ENCODE measurements around the gene MPDZ.
A peak's percentile ranks its signal among the peaks of the same experiment; 100 is the strongest.

The MPDZ gene, protein sequence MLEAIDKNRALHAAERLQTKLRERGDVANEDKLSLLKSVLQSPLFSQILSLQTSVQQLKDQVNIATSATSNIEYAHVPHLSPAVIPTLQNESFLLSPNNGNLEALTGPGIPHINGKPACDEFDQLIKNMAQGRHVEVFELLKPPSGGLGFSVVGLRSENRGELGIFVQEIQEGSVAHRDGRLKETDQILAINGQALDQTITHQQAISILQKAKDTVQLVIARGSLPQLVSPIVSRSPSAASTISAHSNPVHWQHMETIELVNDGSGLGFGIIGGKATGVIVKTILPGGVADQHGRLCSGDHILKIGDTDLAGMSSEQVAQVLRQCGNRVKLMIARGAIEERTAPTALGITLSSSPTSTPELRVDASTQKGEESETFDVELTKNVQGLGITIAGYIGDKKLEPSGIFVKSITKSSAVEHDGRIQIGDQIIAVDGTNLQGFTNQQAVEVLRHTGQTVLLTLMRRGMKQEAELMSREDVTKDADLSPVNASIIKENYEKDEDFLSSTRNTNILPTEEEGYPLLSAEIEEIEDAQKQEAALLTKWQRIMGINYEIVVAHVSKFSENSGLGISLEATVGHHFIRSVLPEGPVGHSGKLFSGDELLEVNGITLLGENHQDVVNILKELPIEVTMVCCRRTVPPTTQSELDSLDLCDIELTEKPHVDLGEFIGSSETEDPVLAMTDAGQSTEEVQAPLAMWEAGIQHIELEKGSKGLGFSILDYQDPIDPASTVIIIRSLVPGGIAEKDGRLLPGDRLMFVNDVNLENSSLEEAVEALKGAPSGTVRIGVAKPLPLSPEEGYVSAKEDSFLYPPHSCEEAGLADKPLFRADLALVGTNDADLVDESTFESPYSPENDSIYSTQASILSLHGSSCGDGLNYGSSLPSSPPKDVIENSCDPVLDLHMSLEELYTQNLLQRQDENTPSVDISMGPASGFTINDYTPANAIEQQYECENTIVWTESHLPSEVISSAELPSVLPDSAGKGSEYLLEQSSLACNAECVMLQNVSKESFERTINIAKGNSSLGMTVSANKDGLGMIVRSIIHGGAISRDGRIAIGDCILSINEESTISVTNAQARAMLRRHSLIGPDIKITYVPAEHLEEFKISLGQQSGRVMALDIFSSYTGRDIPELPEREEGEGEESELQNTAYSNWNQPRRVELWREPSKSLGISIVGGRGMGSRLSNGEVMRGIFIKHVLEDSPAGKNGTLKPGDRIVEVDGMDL (N-terminal part only)

DNA sequence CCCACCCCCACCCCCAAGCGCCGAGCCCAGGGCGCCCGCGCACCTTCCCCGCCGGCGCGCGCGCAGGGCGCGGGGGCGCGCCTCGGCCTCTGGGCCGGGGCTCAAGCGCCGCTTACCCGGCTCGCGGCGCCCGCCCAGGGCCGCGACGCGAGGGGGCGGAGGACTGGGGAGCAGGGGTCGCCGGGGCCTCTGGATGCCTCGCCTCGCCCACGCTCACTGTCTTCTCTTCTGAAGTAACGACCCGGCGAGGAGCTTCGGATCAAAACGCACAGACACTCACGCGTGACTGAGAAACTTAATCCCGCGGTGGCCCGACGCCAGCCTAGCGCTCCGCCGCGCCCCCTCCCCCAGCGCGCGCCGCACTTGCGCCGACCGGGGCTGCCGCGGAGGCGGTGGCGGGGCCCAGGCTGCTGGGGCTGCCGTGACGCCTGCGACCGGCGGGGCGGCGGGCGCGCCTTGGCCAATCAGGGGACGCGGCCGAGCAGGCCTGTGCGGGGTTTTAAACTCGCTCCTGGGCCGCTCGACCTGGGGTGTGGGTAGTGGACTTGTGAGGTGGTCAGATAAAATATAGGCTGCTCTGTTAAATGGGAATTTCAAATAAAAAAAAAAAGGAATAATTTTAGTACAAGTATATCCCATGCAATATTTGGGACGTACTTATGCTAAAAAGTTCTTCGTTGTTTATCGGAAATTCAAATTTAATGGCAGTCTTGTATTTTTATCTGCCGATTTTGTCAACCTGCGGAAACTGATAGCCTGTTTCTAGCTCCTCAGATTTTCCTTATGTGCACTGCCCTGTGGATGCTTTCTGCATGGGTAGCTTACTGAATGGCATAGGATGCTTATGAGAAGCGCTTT, at the start of gene MPDZ:
Gene MPDZ, minus strand, starts transcription at position 409 of the 858 bp plus-strand sequence. CDS start 29,377 bp downstream, outside the sequence.
- H3K36me3 ChIP-seq (ENCODE audit: insufficient read depth, low read length), result no peaks in the 10 kb centered on the region
- H3K9me3 ChIP-seq (ENCODE audit: low read length), result no peaks in the 10 kb centered on the region
- no peaks in the 10 kb centered on the region for H3K27me3 ChIP-seq (ENCODE audit: control insufficient read depth in 1 of 2, insufficient read depth in 2 of 2, low read length in 2 of 2)
- H3K27ac ChIP-seq (ENCODE audit: low read depth, low read length), result peak within 1 kb of the TSS; percentile 87
- H3K4me3 ChIP-seq (ENCODE audit: low read depth in 1 of 2, low read length in 2 of 2), result peak within 1 kb of the TSS; percentile 71 to 72
- H3K4me1 ChIP-seq (ENCODE audit: insufficient read depth, low read length), result peaks cover 43% of the 10 kb centered on the region
- peak within 1 kb of the TSS; percentile 51 for H3K9ac ChIP-seq (ENCODE audit: low read length)

DNA sequence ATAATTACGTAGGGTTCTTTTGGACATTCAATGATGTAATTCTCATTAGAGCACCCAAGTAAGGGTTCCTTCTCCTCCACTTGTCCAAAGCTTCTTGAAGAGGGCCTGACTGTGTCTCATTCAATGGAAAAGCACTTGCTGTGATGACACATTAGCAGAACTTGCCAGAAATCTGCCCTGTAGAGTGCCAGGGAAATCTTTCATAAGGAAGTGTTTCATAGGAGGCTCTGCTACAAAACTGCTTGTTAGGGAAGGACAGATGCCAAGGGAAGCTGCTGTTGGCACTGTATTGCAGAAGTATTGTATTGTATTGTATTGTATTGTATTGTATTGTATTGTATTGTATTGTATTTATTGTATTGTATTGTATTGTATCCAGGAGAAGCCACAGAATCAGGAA, 45.5 kb upstream of the MPDZ start:
- no peaks in the 10 kb centered on the region for H3K27me3 ChIP-seq (ENCODE audit: control insufficient read depth in 1 of 2, insufficient read depth in 2 of 2, low read length in 2 of 2)
- no peak overlapping the region for H3K27ac ChIP-seq (ENCODE audit: low read depth, low read length)
- H3K9me3 ChIP-seq (ENCODE audit: low read length), result no peaks in the 10 kb centered on the region
- H3K4me3 ChIP-seq (ENCODE audit: low read depth in 1 of 2, low read length in 2 of 2), result no peak overlapping the region
- peaks cover 6% of the 10 kb centered on the region for H3K4me1 ChIP-seq (ENCODE audit: insufficient read depth, low read length)
- H3K36me3 ChIP-seq (ENCODE audit: insufficient read depth, low read length), result no peaks in the 10 kb centered on the region
- no peak overlapping the region for H3K9ac ChIP-seq (ENCODE audit: low read length)

DNA sequence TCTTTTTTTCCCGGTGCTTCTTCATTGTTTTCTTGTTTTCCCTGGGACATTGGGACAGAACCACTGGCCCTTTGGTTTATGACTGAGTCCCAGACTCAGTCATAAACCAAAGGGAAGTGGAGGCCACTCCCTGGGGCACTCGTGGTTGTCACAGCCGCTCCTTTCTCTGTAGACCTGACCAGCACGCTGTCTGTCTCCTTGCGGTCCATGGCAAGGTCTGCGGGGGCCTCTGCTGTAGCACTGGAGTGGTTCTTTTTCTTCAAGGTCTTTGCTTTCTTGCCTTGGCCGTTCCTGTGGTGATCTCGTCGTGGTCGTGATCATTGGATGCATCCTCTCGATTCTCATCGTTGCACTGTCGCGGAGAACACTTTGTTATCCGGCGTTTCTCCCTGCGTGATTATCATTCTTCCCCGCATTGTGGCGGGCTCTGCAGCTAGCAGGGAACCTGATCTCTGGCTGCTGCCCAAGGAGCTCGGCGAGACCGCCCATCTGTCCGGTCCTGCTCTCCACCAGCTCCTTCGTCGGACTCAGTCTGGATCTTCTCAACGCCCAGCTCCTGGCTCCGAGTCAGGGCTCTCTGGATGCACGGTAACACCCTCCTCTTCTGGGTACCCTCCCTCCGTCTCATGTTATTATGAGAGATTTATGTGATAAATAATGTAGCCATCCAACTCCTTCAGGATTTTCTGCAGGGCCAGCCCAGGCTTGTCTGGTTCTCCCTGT, 43.5 kb upstream of the MPDZ start:
- Histone ChIP-seq H3K27ac (ENCODE audit: low read depth, low read length) (no peak overlapping the region), H3K9ac (ENCODE audit: low read length) (no peak overlapping the region), H3K4me1 (ENCODE audit: insufficient read depth, low read length) (peaks cover 6% of the 10 kb centered on the region), H3K36me3 (ENCODE audit: insufficient read depth, low read length) (no peaks in the 10 kb centered on the region), H3K4me3 (ENCODE audit: low read depth in 1 of 2, low read length in 2 of 2) (no peak overlapping the region), H3K9me3 (ENCODE audit: low read length) (no peaks in the 10 kb centered on the region), H3K27me3 (ENCODE audit: control insufficient read depth in 1 of 2, insufficient read depth in 2 of 2, low read length in 2 of 2) (no peaks in the 10 kb centered on the region)

DNA sequence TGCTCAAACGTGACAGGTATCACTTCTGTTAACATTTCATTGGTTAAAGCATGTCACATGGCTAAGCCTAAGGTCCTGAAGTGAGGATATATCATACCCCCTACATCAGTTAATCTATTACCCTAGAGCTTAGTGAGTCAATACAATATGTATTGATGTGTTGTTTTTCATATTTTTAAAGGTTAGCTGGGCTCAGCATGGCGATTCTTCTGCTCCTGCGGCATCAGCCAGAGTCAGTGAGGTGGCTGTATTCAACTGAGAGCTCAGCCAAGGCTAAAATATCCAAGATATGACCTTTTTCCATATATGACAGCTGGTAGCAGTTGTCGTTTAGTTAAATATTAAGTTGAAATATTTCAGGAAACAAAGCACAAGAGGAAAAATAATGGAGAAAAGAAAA, 38.5 kb upstream of the MPDZ start:
- H3K9ac ChIP-seq (ENCODE audit: low read length), result no peak overlapping the region
- no peaks in the 10 kb centered on the region for H3K27me3 ChIP-seq (ENCODE audit: control insufficient read depth in 1 of 2, insufficient read depth in 2 of 2, low read length in 2 of 2)
- no peaks in the 10 kb centered on the region for H3K36me3 ChIP-seq (ENCODE audit: insufficient read depth, low read length)
- no peak overlapping the region for H3K27ac ChIP-seq (ENCODE audit: low read depth, low read length)
- H3K4me1 ChIP-seq (ENCODE audit: insufficient read depth, low read length), result peaks cover 5% of the 10 kb centered on the region
- H3K9me3 ChIP-seq (ENCODE audit: low read length), result no peaks in the 10 kb centered on the region
- H3K4me3 ChIP-seq (ENCODE audit: low read depth in 1 of 2, low read length in 2 of 2), result no peak overlapping the region

DNA sequence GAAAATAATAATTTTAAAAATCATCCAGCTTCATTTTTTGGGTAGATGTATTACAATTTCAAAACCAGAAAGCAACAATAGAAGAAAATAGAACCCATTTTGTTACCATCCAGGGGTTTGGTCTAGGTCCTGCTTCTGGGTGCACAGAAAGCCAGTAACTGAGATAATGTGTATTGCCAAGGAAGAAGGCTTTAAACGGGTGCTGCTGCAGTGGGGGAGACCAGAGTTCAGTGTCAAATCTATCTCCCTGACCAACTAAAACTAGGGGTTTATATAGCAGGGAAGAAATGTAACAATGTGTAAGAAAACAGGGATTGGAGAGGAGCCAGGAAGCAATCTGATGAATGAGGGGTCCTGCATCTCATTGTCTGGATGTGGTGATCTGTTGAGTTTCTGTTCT, 17.5 kb upstream of the MPDZ start:
- H3K9me3 ChIP-seq (ENCODE audit: low read length), result no peaks in the 10 kb centered on the region
- no peak overlapping the region for H3K4me3 ChIP-seq (ENCODE audit: low read depth in 1 of 2, low read length in 2 of 2)
- H3K36me3 ChIP-seq (ENCODE audit: insufficient read depth, low read length), result no peaks in the 10 kb centered on the region
- no peaks in the 10 kb centered on the region for H3K27me3 ChIP-seq (ENCODE audit: control insufficient read depth in 1 of 2, insufficient read depth in 2 of 2, low read length in 2 of 2)
- H3K9ac ChIP-seq (ENCODE audit: low read length), result no peak overlapping the region
- no peaks in the 10 kb centered on the region for H3K4me1 ChIP-seq (ENCODE audit: insufficient read depth, low read length)
- H3K27ac ChIP-seq (ENCODE audit: low read depth, low read length), result no peak overlapping the region

DNA sequence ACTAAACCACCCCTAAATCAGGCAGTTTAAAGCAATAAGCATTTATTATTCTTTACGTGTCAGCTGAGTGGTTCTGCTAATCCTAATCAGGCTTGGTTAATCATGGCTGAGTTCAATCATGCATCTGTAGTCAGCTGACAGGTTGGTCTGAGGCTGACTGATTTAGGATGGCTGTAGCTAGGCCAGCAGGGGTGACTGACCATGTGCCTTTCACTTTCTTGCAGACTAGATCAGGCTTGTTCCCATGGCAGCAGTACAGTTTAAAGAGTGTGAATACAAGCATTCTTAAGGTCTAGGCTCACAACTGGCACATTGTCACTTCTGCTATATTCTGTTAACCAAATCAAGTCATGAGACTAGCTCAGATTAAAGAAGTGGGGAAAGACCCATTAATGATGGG, 16.1 kb upstream of the MPDZ start:
- Histone ChIP-seq H3K9me3 (ENCODE audit: low read length) (no peaks in the 10 kb centered on the region), H3K27ac (ENCODE audit: low read depth, low read length) (no peak overlapping the region), H3K4me3 (ENCODE audit: low read depth in 1 of 2, low read length in 2 of 2) (no peak overlapping the region), H3K9ac (ENCODE audit: low read length) (no peak overlapping the region), H3K4me1 (ENCODE audit: insufficient read depth, low read length) (no peaks in the 10 kb centered on the region), H3K27me3 (ENCODE audit: control insufficient read depth in 1 of 2, insufficient read depth in 2 of 2, low read length in 2 of 2) (no peaks in the 10 kb centered on the region), H3K36me3 (ENCODE audit: insufficient read depth, low read length) (no peaks in the 10 kb centered on the region)

DNA sequence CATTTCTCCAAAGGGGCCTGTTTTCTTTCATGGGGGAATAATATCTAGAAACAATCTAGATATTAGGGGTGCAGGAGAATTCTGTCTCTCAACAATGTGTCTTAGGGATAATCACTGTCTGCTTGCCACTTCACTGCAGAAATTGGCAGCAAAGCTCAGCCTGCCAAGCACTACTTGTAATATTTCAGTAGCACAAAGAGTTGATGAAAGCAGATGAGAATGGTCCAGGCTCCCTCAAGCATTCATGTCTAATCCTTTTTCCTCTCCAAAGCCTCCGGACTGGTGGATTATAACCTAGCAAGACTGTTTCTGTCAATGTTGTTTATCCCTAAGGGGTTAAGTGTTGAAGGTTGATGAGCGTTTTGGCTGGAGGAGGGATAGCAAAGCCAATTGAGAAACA, 13.3 kb upstream of the MPDZ start:
- Histone ChIP-seq H3K4me1 (ENCODE audit: insufficient read depth, low read length) (no peaks in the 10 kb centered on the region), H3K27me3 (ENCODE audit: control insufficient read depth in 1 of 2, insufficient read depth in 2 of 2, low read length in 2 of 2) (no peaks in the 10 kb centered on the region), H3K9me3 (ENCODE audit: low read length) (no peaks in the 10 kb centered on the region), H3K4me3 (ENCODE audit: low read depth in 1 of 2, low read length in 2 of 2) (no peak overlapping the region), H3K27ac (ENCODE audit: low read depth, low read length) (no peak overlapping the region), H3K9ac (ENCODE audit: low read length) (no peak overlapping the region), H3K36me3 (ENCODE audit: insufficient read depth, low read length) (no peaks in the 10 kb centered on the region)

DNA sequence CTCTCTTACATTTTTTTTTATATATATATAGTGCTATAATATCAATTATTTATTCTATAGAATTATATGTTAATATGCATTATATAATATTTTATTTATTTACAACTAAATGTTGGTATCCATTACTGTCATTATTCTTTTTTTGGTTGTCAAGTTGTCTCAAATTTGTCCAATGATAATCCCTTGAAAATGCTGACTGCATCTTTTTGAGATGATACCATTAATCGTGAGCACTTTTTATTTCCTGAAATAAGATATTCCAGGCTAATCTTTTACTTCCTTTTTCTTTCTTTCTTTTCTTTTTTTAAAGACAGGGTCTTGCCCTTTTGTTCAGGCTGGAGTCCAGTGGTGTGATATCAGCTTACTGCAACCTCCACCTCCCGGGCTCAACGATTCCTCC, 12.7 kb upstream of the MPDZ start:
- Histone ChIP-seq H3K27me3 (ENCODE audit: control insufficient read depth in 1 of 2, insufficient read depth in 2 of 2, low read length in 2 of 2) (no peaks in the 10 kb centered on the region), H3K27ac (ENCODE audit: low read depth, low read length) (no peak overlapping the region), H3K4me1 (ENCODE audit: insufficient read depth, low read length) (no peaks in the 10 kb centered on the region), H3K4me3 (ENCODE audit: low read depth in 1 of 2, low read length in 2 of 2) (no peak overlapping the region), H3K9me3 (ENCODE audit: low read length) (no peaks in the 10 kb centered on the region), H3K36me3 (ENCODE audit: insufficient read depth, low read length) (no peaks in the 10 kb centered on the region), H3K9ac (ENCODE audit: low read length) (no peak overlapping the region)

DNA sequence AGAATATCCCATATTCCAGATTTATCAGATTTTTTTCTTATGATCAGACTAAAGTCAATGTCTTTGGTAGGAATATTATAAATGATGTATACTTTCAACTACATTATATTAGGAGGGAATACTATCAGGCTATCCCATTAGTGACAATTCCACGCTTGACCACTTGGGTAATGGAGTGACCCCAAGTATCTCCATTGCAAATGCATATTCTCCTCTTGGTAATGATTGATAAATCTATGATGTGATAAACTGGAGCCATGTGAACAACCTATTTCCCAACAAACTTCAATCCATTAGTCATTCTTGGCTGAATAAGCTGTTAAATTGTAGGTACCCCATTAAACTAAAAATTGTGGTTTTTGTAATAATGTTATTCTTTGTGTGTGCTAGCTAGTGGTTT, 12.2 kb upstream of the MPDZ start:
- Histone ChIP-seq H3K27ac (ENCODE audit: low read depth, low read length) (no peak overlapping the region), H3K36me3 (ENCODE audit: insufficient read depth, low read length) (no peaks in the 10 kb centered on the region), H3K27me3 (ENCODE audit: control insufficient read depth in 1 of 2, insufficient read depth in 2 of 2, low read length in 2 of 2) (no peaks in the 10 kb centered on the region), H3K9ac (ENCODE audit: low read length) (no peak overlapping the region), H3K4me3 (ENCODE audit: low read depth in 1 of 2, low read length in 2 of 2) (no peak overlapping the region), H3K4me1 (ENCODE audit: insufficient read depth, low read length) (no peaks in the 10 kb centered on the region), H3K9me3 (ENCODE audit: low read length) (no peaks in the 10 kb centered on the region)

DNA sequence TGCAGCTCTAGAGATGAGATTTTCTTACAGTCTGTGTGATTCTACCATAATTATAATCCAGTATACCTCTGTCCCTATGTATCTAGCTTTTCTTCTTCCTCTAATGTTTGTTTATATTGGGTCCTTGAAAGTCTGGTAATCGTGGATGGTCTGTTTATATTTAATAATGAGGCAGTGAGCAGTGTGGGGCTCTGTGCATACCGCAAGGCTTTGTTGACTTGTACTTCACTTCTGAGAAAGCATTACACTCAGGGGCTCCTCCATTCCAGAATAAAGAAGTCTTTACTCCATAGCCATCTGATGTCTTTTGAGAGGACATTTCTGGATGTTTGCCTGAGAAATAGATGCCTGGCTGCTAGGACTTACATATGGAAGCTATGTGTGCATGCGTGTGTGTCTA, 4.5 kb upstream of the MPDZ start:
- H3K27ac ChIP-seq (ENCODE audit: low read depth, low read length), result no peak overlapping the region
- no peaks in the 10 kb centered on the region for H3K36me3 ChIP-seq (ENCODE audit: insufficient read depth, low read length)
- no peaks in the 10 kb centered on the region for H3K27me3 ChIP-seq (ENCODE audit: control insufficient read depth in 1 of 2, insufficient read depth in 2 of 2, low read length in 2 of 2)
- H3K4me1 ChIP-seq (ENCODE audit: insufficient read depth, low read length), result peaks cover 34% of the 10 kb centered on the region
- H3K9ac ChIP-seq (ENCODE audit: low read length), result no peak overlapping the region
- H3K4me3 ChIP-seq (ENCODE audit: low read depth in 1 of 2, low read length in 2 of 2), result no peak overlapping the region
- no peaks in the 10 kb centered on the region for H3K9me3 ChIP-seq (ENCODE audit: low read length)

Data from muscle layer of colon (tissue), 2 donors.